ENCODE results near the gene ASTN2.

ASTN2 gene

DNA sequence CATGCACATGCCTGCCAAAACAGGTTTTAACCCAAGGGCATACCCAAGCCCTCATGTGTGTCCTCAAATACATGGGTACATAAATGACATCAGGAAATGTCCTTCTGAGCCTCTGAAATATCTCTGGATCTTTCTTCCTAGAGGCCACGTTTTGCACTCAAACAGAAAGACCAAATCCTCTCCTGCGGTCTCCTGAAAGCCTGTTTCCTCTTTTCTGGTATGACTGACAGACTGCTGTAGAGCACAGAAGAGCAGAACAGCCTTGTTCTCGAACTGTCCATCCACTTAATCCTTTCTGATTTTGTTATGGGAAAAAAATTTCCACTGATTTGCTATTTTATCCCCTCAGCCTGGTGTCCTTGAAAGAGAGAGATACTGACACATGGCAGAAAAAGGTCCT is 107.2 kb downstream of the ASTN2 start:
- no peaks in the 10 kb centered on the region for H3K36me3 ChIP-seq (ENCODE audit: insufficient read depth, low read length)
- no peak overlapping the region for H3K27ac ChIP-seq (ENCODE audit: low read length)
- no peak overlapping the region for H3K4me2 ChIP-seq (ENCODE audit: insufficient read depth, low read length)
- ATAC-seq (ENCODE audit: insufficient read depth, low read depth) = no peak
- no peaks in the 10 kb centered on the region for H3K9me3 ChIP-seq (ENCODE audit: insufficient read depth, low read length, severe bottlenecking)
- no peak overlapping the region for H3K4me3 ChIP-seq (ENCODE audit: low read depth in 1 of 2, low read length in 2 of 2)
- no peaks in the 10 kb centered on the region for H3K4me1 ChIP-seq (ENCODE audit: insufficient read depth, low read length)
- no peak overlapping the region for H2AFZ ChIP-seq (ENCODE audit: low read depth, low read length)
- no peak for DNase-seq
- H3K79me2 ChIP-seq (ENCODE audit: insufficient read depth, low read length) = no peaks in the 10 kb centered on the region
- no peaks in the 10 kb centered on the region for H4K20me1 ChIP-seq (ENCODE audit: insufficient read depth, low read length)
- TF ChIP-seq, protein P1, sequence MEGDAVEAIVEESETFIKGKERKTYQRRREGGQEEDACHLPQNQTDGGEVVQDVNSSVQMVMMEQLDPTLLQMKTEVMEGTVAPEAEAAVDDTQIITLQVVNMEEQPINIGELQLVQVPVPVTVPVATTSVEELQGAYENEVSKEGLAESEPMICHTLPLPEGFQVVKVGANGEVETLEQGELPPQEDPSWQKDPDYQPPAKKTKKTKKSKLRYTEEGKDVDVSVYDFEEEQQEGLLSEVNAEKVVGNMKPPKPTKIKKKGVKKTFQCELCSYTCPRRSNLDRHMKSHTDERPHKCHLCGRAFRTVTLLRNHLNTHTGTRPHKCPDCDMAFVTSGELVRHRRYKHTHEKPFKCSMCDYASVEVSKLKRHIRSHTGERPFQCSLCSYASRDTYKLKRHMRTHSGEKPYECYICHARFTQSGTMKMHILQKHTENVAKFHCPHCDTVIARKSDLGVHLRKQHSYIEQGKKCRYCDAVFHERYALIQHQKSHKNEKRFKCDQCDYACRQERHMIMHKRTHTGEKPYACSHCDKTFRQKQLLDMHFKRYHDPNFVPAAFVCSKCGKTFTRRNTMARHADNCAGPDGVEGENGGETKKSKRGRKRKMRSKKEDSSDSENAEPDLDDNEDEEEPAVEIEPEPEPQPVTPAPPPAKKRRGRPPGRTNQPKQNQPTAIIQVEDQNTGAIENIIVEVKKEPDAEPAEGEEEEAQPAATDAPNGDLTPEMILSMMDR (IDR thresholded peaks at IDR 0.05; ENCODE audit: borderline replicate concordance, extremely low read depth, low read length, poor library complexity, severe bottlenecking) = no peak
- no peak for TF ChIP-seq EZH2 (IDR thresholded peaks at IDR 0.05; ENCODE audit: borderline replicate concordance, low read depth, low read length, severe bottlenecking)
- H3K9ac ChIP-seq (ENCODE audit: low read depth, low read length) = no peak overlapping the region
- H3K27me3 ChIP-seq (ENCODE audit: insufficient read depth, low read length, poor library complexity) = no peaks in the 10 kb centered on the region

DNA sequence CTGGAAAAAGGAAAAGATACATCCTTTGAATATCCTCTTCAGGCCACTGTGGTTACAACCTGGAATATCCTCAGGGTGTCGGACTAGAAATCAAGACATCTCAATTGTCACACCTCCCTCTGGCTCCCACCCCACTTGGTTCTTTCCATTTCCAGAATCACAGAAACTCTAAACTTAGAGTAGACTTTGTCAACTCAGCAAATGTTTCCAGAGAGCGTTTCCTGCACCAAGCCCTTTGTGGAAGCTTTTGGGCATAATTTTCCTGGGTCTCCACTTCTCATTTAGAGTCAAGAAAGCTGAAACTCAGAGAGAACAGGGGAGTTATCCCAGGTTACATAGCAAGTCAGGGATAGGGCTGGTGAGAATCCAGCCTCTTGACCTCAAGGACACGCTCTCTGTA is 108.8 kb downstream of the ASTN2 start:
- no peak overlapping the region for H3K4me2 ChIP-seq (ENCODE audit: insufficient read depth, low read length)
- H3K4me1 ChIP-seq (ENCODE audit: insufficient read depth, low read length) = no peaks in the 10 kb centered on the region
- H3K9me3 ChIP-seq (ENCODE audit: insufficient read depth, low read length, severe bottlenecking) = no peaks in the 10 kb centered on the region
- no peak overlapping the region for H3K27ac ChIP-seq (ENCODE audit: low read length)
- H4K20me1 ChIP-seq (ENCODE audit: insufficient read depth, low read length) = no peaks in the 10 kb centered on the region
- H3K9ac ChIP-seq (ENCODE audit: low read depth, low read length) = no peak overlapping the region
- H3K27me3 ChIP-seq (ENCODE audit: insufficient read depth, low read length, poor library complexity) = no peaks in the 10 kb centered on the region
- no peaks in the 10 kb centered on the region for H3K79me2 ChIP-seq (ENCODE audit: insufficient read depth, low read length)
- DNase-seq (no peak), ATAC-seq (ENCODE audit: insufficient read depth, low read depth) (no peak)
- no peak for TF ChIP-seq EZH2 (IDR thresholded peaks at IDR 0.05; ENCODE audit: borderline replicate concordance, low read depth, low read length, severe bottlenecking)
- TF ChIP-seq, protein P1 (IDR thresholded peaks at IDR 0.05; ENCODE audit: borderline replicate concordance, extremely low read depth, low read length, poor library complexity, severe bottlenecking) = no peak
- H3K4me3 ChIP-seq (ENCODE audit: low read depth in 1 of 2, low read length in 2 of 2) = no peak overlapping the region
- no peaks in the 10 kb centered on the region for H3K36me3 ChIP-seq (ENCODE audit: insufficient read depth, low read length)
- no peak overlapping the region for H2AFZ ChIP-seq (ENCODE audit: low read depth, low read length)

DNA sequence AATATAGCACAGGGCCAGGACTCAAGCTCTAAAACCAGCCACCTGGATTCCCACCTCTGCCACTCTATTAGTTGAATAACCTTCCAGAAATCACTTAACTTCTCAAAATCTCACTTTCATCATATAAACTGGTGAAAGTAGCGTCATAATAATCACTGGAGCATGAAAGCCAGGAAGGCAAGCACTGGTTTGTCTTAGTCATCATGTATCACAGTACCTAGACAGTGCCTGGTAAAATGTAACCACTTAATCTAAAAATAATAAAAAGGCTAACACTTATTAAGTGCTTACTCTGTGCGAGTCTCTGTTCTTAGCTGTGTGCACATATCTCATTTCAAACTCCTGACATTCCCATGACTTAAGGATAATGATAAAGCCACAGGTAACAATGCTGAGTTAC is 109.4 kb downstream of the ASTN2 start:
- Histone ChIP-seq H3K9ac (ENCODE audit: low read depth, low read length) (no peak overlapping the region), H4K20me1 (ENCODE audit: insufficient read depth, low read length) (no peaks in the 10 kb centered on the region), H3K4me1 (ENCODE audit: insufficient read depth, low read length) (no peaks in the 10 kb centered on the region), H3K4me3 (ENCODE audit: low read depth in 1 of 2, low read length in 2 of 2) (no peak overlapping the region), H3K79me2 (ENCODE audit: insufficient read depth, low read length) (no peaks in the 10 kb centered on the region), H3K27me3 (ENCODE audit: insufficient read depth, low read length, poor library complexity) (no peaks in the 10 kb centered on the region), H2AFZ (ENCODE audit: low read depth, low read length) (no peak overlapping the region), H3K9me3 (ENCODE audit: insufficient read depth, low read length, severe bottlenecking) (no peaks in the 10 kb centered on the region), H3K4me2 (ENCODE audit: insufficient read depth, low read length) (no peak overlapping the region), H3K36me3 (ENCODE audit: insufficient read depth, low read length) (no peaks in the 10 kb centered on the region), H3K27ac (ENCODE audit: low read length) (no peak overlapping the region)
- no peak for DNase-seq
- no peak for ATAC-seq (ENCODE audit: insufficient read depth, low read depth)
- no peak for TF ChIP-seq EZH2 (IDR thresholded peaks at IDR 0.05; ENCODE audit: borderline replicate concordance, low read depth, low read length, severe bottlenecking)
- TF ChIP-seq, protein P1 (IDR thresholded peaks at IDR 0.05; ENCODE audit: borderline replicate concordance, extremely low read depth, low read length, poor library complexity, severe bottlenecking) = no peak

DNA sequence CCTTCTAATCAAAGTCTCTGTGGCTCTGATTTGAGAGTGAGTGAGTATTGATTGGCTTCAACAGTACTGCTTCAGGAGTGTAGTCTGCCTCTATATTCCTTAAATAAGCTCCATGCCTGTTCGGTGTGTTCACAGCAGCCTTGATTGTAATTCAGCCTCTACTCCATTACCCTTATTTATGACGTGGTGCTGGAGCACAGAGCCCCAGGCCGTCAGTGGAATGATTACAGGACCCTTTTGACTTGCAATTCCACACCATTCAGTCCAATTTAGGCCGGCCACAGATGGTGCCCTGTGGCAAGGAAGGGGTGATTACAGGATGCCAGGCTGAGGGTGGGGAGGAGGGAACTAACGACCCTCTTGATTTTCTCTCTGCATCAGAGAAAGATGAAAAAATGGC is 110.3 kb downstream of the ASTN2 start:
- no peaks in the 10 kb centered on the region for H3K4me1 ChIP-seq (ENCODE audit: insufficient read depth, low read length)
- no peaks in the 10 kb centered on the region for H3K36me3 ChIP-seq (ENCODE audit: insufficient read depth, low read length)
- no peak overlapping the region for H3K27ac ChIP-seq (ENCODE audit: low read length)
- H3K79me2 ChIP-seq (ENCODE audit: insufficient read depth, low read length) = no peaks in the 10 kb centered on the region
- no peak overlapping the region for H3K9ac ChIP-seq (ENCODE audit: low read depth, low read length)
- no peaks in the 10 kb centered on the region for H4K20me1 ChIP-seq (ENCODE audit: insufficient read depth, low read length)
- no peaks in the 10 kb centered on the region for H3K9me3 ChIP-seq (ENCODE audit: insufficient read depth, low read length, severe bottlenecking)
- ATAC-seq (ENCODE audit: insufficient read depth, low read depth) = no peak
- no peak overlapping the region for H3K4me2 ChIP-seq (ENCODE audit: insufficient read depth, low read length)
- H3K27me3 ChIP-seq (ENCODE audit: insufficient read depth, low read length, poor library complexity) = no peaks in the 10 kb centered on the region
- TF ChIP-seq EZH2 (IDR thresholded peaks at IDR 0.05; ENCODE audit: borderline replicate concordance, low read depth, low read length, severe bottlenecking) = no peak
- TF ChIP-seq, protein P1 (IDR thresholded peaks at IDR 0.05; ENCODE audit: borderline replicate concordance, extremely low read depth, low read length, poor library complexity, severe bottlenecking) = no peak
- no peak for DNase-seq
- no peak overlapping the region for H3K4me3 ChIP-seq (ENCODE audit: low read depth in 1 of 2, low read length in 2 of 2)
- no peak overlapping the region for H2AFZ ChIP-seq (ENCODE audit: low read depth, low read length)

All from DND-41 (cell line).